ENCODE measurements around the gene OTOL1. TPM values are rescaled to one million over a fixed set of nuclear protein-coding genes. Genes with fewer than 3 reads are reported as not detected.
"Not testable (repeated sequence)": the region's sequence is repeated elsewhere in the genome, so short reads cannot be mapped to it uniquely, and the experiment has no call there.

Gene OTOL1
- total RNA-seq (2014; rRNA removed), result not detected in 2 replicates
- not detected for polyA plus RNA-seq (2012)

DNA sequence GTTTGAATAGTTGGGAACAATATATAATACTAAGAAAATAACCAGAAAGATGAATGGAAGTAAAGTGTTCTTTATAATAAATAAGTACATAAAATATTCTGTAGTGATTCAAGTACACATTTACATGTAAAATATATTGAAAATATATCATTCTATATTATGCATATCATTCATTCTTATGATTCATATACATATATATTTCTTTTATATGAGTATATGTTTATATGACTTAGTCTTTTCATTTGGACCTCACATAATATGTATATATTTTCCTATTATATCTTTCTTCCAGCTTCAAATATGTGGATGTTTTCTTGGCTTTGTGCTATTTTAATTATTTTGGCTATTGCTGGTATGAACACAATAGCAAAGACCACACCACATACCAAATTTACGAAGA lies at the start of gene OTOL1:
Gene OTOL1, plus strand, starts transcription at position 301 of the 400 bp plus-strand sequence. Its CDS starts 0 bp downstream, at position 301.
- DNase-seq (ENCODE audit: low read depth), result no peak

DNA sequence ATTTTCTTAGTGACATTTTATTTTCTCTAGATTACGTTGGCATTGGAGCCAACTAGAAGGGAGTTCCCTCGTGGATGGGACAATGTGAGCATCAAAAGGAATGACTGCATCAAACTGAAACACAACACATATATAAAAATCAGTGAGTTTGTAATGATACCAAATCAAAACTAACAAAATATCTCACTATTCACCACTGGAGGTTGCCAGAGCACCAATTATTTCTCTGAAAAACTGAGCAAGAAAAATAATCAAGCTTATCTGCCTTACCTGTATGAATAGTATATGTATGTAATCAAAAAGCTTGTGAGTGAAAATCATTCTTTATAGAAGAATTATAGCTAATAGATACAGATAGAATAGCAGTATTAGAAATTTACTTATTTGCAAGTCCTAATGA lies 46.8 kb upstream of the OTOL1 start:
- no peak for DNase-seq (ENCODE audit: low read depth)

DNA sequence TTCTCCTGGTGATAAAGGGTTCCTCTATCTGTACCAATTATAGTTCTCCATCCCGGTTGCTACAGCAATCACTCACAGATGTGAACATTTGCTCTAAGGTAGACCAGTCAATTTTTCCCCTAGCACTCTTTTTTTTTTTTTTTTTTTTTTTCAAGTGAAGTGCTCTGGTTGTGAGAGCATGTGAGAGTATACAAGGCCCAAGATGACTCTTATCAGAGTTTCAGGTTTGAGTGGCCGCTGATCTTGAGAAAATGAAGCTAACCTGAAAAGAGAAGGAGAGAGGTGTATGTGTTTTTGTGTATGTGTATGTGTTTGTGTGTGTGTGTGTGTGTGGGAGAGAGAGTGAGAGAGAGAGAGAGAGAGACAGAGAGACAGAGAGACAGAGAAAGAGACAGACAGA lies 44.4 kb upstream of the OTOL1 start:
- no peak for DNase-seq (ENCODE audit: low read depth)

- no peak for DNase-seq (ENCODE audit: low read depth)
Measured at GRCh38 chr3:161454615-161455014, 42.0 kb upstream of the OTOL1 start.

- DNase-seq (ENCODE audit: low read depth), result no peak
Measured at GRCh38 chr3:161455962-161456361, 40.6 kb upstream of the OTOL1 start.

DNA sequence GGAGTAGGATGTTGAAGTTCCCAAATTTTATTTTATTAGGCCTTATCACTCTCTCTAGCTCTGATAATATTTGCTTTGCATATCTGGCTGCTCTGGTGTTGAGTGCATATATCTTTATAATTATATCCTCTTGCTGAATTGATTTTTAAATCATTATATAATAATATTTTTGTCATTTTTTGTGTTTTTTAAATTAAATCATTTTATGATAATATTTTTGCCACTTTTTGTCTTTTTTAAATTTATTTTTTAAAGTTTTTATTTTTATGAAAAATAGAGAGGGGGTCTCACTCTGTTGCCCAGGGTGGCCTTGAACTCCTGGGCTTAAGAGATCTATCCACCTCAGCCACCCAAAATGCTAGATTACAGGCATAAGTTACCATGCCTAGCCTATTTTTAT lies 34.5 kb upstream of the OTOL1 start:
- no peak for DNase-seq (ENCODE audit: low read depth)

- no peak for DNase-seq (ENCODE audit: low read depth)
Measured at GRCh38 chr3:161471211-161471610, 25.4 kb upstream of the OTOL1 start.

DNA sequence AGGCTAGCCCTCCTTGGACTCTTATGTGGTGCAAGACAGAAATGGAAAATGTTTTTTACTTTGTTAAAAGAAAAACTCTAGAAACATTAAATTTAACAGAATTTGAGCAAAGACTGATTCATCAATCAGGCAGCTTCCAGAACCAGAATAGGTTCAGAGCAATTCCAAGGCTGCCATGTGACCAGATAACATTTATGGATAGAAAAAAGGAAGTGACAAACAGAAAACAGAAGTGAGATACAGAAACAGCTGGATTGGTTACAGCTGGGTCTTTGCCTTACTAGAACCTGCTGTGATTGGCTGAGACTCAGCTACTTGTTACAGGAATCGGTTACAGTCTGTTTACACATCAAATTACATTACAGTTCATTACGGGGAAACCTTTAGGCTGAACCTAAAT lies 22.5 kb upstream of the OTOL1 start:
- no peak for DNase-seq (ENCODE audit: low read depth)

DNA sequence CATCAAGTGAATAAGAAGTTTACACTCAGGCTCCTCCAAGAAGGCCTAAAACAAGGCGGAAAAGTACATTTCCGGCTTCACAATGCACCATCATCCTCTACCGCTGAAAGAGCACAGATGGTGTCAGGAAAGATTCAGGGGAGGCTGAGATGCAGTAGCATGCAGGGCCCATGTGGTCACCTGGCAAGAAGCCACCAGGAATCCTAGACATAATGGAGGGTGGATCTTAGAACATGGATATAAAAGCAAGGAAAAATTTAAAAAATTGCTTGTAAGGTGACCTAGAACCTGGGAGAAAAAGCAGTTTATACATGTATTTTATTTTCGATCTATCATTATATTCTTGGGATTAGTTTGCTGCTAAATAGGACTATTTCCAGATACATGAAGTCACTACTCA lies 21.9 kb upstream of the OTOL1 start:
- no peak for DNase-seq (ENCODE audit: low read depth)

DNA sequence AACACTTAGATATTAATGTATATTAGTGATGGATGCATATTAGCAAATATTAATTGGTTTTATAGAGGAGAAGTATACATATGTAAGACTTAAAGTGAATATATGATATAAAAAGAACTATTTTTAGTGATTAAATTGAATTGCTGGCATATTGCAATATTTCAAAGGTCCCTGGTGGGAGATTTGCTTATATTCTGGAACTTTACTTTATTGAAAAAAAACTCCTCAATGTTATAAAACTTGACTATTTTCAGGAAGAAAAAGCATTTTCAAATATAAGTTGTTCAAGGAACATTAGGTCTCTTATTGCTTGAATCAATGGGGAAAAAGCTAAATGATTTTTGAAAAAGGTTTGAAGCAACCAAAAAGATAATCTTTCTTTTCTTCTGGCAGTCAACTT lies 21.4 kb upstream of the OTOL1 start:
- no peak for DNase-seq (ENCODE audit: low read depth)

DNA sequence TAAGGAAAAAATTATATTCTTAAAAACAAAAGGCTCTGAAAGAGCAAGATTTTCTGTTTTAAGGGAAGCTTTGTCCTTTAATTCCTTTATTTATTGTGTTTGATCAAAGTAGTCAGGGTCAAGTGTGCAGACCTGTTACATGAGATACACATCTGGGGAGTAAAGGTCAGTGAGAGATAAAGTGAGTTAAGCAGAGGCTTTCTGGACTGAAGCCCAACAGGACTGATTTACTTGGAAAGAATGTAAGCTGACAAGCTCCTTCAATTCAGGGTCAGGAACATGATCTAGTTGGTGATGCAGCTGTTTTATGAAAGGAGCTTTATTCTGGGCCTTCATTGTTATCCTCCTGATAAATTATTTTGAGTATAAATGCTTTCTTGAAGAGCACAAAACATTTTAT lies 20.7 kb upstream of the OTOL1 start:
- DNase-seq (ENCODE audit: low read depth), result peak; percentile 13

DNA sequence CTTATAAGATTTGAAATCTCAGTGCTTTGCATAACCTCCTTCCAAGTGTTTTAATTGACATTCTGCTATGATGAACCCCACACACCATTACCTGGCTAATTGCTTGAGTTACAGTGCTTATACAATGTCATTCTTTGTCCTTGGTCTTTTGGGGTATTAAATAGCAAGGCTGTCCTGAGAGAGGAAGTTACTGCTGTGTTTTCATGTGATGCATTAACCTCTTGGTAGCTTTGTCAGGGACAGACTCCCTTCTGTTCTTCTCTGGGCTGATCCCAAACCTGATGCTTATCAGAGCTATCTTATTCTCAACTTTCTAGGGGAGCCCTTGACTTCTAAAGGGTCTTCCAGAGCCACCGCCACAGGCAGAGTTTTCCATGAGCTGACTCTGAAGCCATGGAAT lies 12.4 kb upstream of the OTOL1 start:
- DNase-seq (ENCODE audit: low read depth), result no peak

- DNase-seq (ENCODE audit: low read depth), result not testable (repeated sequence)
Measured at GRCh38 chr3:161488284-161488683, 8.3 kb upstream of the OTOL1 start.

- DNase-seq (ENCODE audit: low read depth), result no peak
Measured at GRCh38 chr3:161489395-161489794, 7.2 kb upstream of the OTOL1 start.

DNA sequence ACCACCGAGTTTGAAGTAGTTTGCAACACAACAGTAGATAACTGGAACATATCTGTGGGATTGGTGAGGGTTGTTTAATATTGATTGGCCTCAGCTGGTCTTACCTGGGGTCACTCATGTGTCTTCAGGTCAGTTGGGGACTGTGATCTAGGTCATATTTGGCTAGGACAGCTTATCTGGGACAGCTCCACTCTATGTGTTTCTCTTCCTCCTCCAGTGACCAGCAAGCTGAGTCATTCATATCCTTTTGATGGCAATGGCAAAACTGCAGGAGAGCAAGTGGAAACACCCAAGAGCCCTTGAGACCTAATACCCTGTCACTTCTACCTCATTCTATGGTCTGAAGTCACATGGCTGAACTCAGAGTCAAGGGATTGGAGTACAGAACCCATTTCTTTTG lies 5.8 kb upstream of the OTOL1 start:
- DNase-seq (ENCODE audit: low read depth), result not testable (repeated sequence)

- no peak for DNase-seq (ENCODE audit: low read depth)
Measured at GRCh38 chr3:161498259-161498921, 1.8 kb downstream of the OTOL1 start.

DNA sequence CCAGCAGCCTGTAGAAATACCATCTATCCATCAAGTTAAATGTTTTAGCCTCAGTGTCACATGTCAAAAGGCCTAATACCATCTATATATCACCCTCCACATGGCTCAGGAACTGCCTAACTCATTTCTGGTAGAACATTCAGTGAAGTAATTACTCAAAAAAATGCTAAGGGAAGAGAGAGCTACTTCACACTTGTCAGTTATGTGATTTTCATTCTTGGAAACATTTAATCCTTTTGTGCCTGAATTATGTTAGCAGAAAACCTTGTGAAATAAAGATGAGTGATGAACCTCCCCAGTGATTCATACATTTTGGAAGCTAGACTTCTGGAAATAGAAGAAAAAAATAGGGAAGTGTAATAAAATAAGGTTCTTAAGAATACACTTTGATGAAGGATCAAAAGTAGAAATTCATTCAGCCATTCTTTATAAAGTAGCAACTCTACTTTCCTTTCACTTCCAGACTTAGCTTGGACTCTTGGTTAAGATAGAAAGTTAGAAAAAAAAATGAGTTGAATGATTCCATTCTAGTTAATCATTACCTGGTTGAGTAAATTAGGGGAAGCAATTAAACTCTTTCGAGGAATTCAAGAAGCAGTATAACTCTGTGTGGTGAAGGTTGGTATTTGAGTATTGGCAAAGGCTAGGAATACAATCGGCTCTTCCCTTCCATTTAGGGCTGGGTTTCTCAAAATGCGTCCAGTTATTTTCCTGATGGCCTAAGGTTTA lies 3.6 kb downstream of the OTOL1 start:
- no peak for DNase-seq (ENCODE audit: low read depth)

DNA sequence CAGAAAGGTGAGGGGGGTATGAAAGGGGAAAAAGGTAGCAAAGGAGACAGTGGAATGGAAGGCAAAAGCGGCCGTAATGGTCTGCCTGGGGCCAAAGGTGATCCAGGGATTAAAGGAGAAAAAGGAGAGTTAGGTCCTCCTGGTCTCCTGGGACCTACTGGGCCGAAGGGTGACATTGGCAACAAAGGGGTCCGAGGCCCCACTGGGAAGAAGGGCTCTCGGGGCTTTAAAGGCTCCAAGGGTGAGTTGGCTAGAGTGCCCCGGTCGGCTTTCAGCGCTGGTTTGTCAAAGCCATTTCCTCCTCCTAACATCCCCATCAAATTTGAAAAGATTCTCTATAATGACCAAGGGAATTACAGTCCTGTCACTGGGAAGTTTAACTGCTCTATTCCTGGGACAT lies 6.7 kb downstream of the OTOL1 start:
- DNase-seq (ENCODE audit: low read depth), result no peak

DNA sequence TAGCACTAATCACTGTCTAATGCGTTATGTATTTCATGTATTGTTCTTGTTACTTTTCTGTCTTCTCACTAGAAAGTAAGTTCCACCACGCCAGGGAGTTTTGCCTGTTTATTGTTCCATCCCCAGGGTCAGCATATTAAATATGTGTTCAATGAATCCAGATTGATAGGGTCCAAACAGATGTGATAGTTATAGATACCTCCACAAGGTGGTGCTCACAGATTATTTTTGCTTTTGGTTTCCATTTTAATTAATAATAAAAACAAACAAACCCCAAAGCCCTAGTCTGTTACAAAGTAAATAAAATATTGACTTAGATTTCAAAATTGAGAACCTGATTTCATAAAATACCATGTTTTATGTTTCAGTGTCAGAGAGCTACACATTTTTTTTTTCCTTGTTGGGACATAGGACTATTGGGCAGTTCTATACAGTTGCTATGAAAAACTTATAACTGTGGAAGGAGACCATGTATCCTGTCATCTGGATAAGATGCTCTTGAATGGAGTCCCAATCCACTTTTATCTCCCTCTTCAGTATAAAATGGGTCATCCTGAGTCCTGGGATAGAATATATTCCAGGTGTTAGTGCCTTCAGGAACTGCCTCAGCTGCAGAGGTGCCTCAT lies 12.4 kb downstream of the OTOL1 start:
- peak; percentile 3 for DNase-seq (ENCODE audit: low read depth)

DNA sequence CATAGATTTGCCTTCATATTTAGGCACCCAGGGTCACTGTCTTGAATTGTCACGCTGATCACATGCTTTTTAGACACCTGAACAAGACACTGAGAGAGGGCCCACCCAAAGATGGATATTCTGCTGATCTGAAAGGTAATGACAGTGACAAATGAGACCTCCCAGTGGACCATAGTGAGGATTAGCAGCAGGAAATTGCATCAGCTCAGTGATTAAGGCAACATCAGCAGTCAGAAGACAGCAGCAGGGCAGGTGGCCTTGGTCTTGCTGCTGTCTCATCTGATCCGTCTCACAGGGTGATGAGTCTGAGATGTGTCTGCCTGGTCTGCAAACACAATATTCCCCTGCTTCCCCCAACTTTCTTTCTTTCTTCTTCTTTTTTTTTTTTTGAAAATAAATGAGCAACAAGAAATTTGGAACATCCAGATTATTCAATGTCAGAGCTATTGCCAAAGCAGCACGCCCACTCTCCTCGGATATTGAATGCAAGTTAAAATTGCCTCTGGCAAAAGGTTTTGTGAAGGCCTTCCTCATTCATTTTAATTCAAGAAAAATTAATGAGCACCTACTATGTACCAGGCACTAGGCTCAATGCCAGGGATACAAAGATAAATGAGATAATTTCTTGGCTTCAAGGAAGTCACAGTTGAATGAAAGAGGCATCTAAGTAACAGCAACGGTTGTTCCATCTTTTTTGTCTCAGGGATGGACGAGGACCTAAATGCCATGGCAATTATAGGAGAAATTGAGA lies 14.1 kb downstream of the OTOL1 start:
- no peak for DNase-seq (ENCODE audit: low read depth)

GRCh38 chr3:161523916-161524315 lies 27.3 kb downstream of the OTOL1 start:
- DNase-seq (ENCODE audit: low read depth), result no peak

- no peak for DNase-seq (ENCODE audit: low read depth)
Measured at GRCh38 chr3:161531930-161532329, 35.3 kb downstream of the OTOL1 start.

Measured in LHCN-M2 (cell line).